ENCODE results near the gene FAM20C.

GRCh38 chr7:293681-294439, 101.5 kb downstream of the FAM20C start:
- no peak for TF ChIP-seq CTCF (IDR thresholded peaks at IDR 0.05 in 4 of 5, conservative IDR thresholded peaks at IDR 0.05 in 1 of 5)
- no peak for TF ChIP-seq POLR2A (IDR thresholded peaks at IDR 0.05)

Measured in gastrocnemius medialis (tissue), 4 donors.